Measurements from ENCODE around the gene HMCN2. TPM values are rescaled to one million over a fixed set of nuclear protein-coding genes. Genes with fewer than 3 reads are reported as not detected.

Gene HMCN2
- 1 to 10 TPM; 2.9 to 5.5 TPM for total RNA-seq

GRCh38 chr9:130265431-130266235 lies at the start of gene HMCN2:
Gene HMCN2, plus strand, starts transcription at chr9:130265760. Its CDS starts 119 bp downstream, at chr9:130265879.
- H3K36me3 ChIP-seq = no peaks in the 10 kb centered on the region
- no peaks in the 10 kb centered on the region for H3K9me3 ChIP-seq
- TF ChIP-seq CTCF (IDR thresholded peaks at IDR 0.05) (no peak), POLR2AphosphoS5 (IDR thresholded peaks at IDR 0.05) (no peak), POLR2A (IDR thresholded peaks at IDR 0.05) (no peak)
- peak within 1 kb of the TSS; percentile 14 to 18 for H3K4me3 ChIP-seq
- H3K27ac ChIP-seq = peak within 1 kb of the TSS in 1 of 2 donors; percentile 30
- no peak for DNase-seq (ENCODE audit: low spot score)
- peaks cover 10% of the 10 kb centered on the region for H3K4me1 ChIP-seq (replicated peaks)
- WGBS = 1% methylated on average over 43 of the region's 89 CpGs
- intact Hi-C loops (cut with DNase I) = loop anchor here (5.0 kb wide), 1 partner anchor 77 kb away; no protein-coding TSS in a partner anchor
- H3K27me3 ChIP-seq (replicated peaks; ENCODE audit: insufficient read depth) = peaks cover 17% of the 10 kb centered on the region

- H3K36me3 ChIP-seq = no peaks in the 10 kb centered on the region
- no peak for TF ChIP-seq POLR2A (IDR thresholded peaks at IDR 0.05)
- TF ChIP-seq POLR2AphosphoS5 (IDR thresholded peaks at IDR 0.05) = no peak
- no peak for TF ChIP-seq CTCF (IDR thresholded peaks at IDR 0.05)
- 86% methylated on average over 10 of the region's 10 CpGs for WGBS
- no peaks in the 10 kb centered on the region for H3K4me1 ChIP-seq (replicated peaks)
- no peak overlapping the region for H3K4me3 ChIP-seq
- no peaks in the 10 kb centered on the region for H3K9me3 ChIP-seq
- intact Hi-C loops (cut with DNase I) = no loop called here
- no peaks in the 10 kb centered on the region for H3K27me3 ChIP-seq (replicated peaks; ENCODE audit: insufficient read depth)
- DNase-seq (ENCODE audit: low spot score) = no peak
- H3K27ac ChIP-seq = no peak overlapping the region
These were observed 47.7 kb upstream of the HMCN2 start for GRCh38 chr9:130217838-130218237.

GRCh38 chr9:130219661-130220096 lies 45.9 kb upstream of the HMCN2 start:
- Histone ChIP-seq H3K4me3 (no peak overlapping the region), H3K27ac (peak overlapping the region in 1 of 2 donors; percentile 23), H3K36me3 (no peaks in the 10 kb centered on the region), H3K4me1 (replicated peaks) (no peaks in the 10 kb centered on the region), H3K9me3 (no peaks in the 10 kb centered on the region), H3K27me3 (replicated peaks; ENCODE audit: insufficient read depth) (no peaks in the 10 kb centered on the region)
- TF ChIP-seq POLR2A (IDR thresholded peaks at IDR 0.05) (no peak), POLR2AphosphoS5 (IDR thresholded peaks at IDR 0.05) (no peak), CTCF (IDR thresholded peaks at IDR 0.05) (no peak)
- intact Hi-C loops (cut with DNase I) = no loop called here
- no peak for DNase-seq (ENCODE audit: low spot score)
- 66% methylated on average over 9 of the region's 16 CpGs for WGBS

GRCh38 chr9:130220352-130220751 lies 45.2 kb upstream of the HMCN2 start:
- no peaks in the 10 kb centered on the region for H3K4me1 ChIP-seq (replicated peaks)
- H3K27ac ChIP-seq = peak overlapping the region in 1 of 2 donors; percentile 23
- no peaks in the 10 kb centered on the region for H3K27me3 ChIP-seq (replicated peaks; ENCODE audit: insufficient read depth)
- no peak for TF ChIP-seq POLR2AphosphoS5 (IDR thresholded peaks at IDR 0.05)
- no peak for TF ChIP-seq CTCF (IDR thresholded peaks at IDR 0.05)
- H3K36me3 ChIP-seq = no peaks in the 10 kb centered on the region
- intact Hi-C loops (cut with DNase I) = no loop called here
- H3K9me3 ChIP-seq = no peaks in the 10 kb centered on the region
- 29% methylated on average over 9 of the region's 9 CpGs for WGBS
- no peak overlapping the region for H3K4me3 ChIP-seq
- no peak for DNase-seq (ENCODE audit: low spot score)

- no peaks in the 10 kb centered on the region for H3K9me3 ChIP-seq
- no peaks in the 10 kb centered on the region for H3K27me3 ChIP-seq (replicated peaks; ENCODE audit: insufficient read depth)
- no peak for TF ChIP-seq POLR2AphosphoS5 (IDR thresholded peaks at IDR 0.05)
- TF ChIP-seq POLR2A (IDR thresholded peaks at IDR 0.05) = no peak
- TF ChIP-seq CTCF (IDR thresholded peaks at IDR 0.05) = no peak
- no peak for DNase-seq (ENCODE audit: low spot score)
- no peaks in the 10 kb centered on the region for H3K36me3 ChIP-seq
- H3K4me1 ChIP-seq (replicated peaks) = no peaks in the 10 kb centered on the region
- 94% methylated on average over 9 of the region's 9 CpGs for whole genome bisulfite sequencing
- H3K4me3 ChIP-seq = no peak overlapping the region
- no peak overlapping the region for H3K27ac ChIP-seq
- intact Hi-C loops (cut with DNase I) = no loop called here
These were observed 42.7 kb upstream of the HMCN2 start for GRCh38 chr9:130222833-130223232.

Data from prostate gland (tissue), 2 donors.